ENCODE results near the gene UBAC2. TPM values are rescaled to one million over a fixed set of nuclear protein-coding genes. Genes with fewer than 3 reads are reported as not detected.
A peak's percentile ranks its signal among the peaks of the same experiment; 100 is the strongest.

Gene UBAC2
- polyA plus RNA-seq, 6 donors from 2014 or later: 107 to 132 (median 115) TPM

DNA sequence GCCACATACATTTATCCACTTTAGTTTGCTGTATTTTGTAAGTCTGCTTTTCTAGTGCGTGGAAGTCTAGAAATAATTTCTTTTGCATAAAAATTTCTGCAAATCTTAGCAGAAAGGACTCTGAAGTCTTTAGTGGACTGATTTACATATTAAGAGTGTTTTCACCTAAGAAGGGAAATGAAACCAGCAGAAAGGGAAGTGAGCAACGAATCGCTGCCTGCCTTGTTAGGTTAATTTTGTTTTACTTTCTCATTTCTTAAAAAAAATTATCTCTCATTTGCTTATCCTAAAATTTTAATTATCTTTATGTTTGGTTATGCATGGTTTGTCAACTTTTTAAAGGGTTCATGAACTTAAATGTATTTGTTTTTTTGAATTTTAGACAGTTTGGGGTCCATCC is 58.3 kb downstream of the UBAC2 start:
- H3K9me3 Mint-ChIP-seq: no peaks in the 10 kb centered on the region
- H3K4me3 Mint-ChIP-seq: peak overlapping the region; percentile 81 to 99 (median 98)
- peak; percentile 78 for DNase-seq
- ATAC-seq (ENCODE audit: low read depth in 2 of 2): peak; percentile 74 to 79
- peak overlapping the region; percentile 94 to 99 (median 98) for H3K27ac Mint-ChIP-seq
- peaks cover 64 to 75% (median 72%) of the 10 kb centered on the region in 3 donors for H3K4me1 Mint-ChIP-seq
- no peaks in the 10 kb centered on the region for H3K27me3 Mint-ChIP-seq
- peaks cover 11 to 26% of the 10 kb centered on the region in 2 donors for H3K36me3 Mint-ChIP-seq

DNA sequence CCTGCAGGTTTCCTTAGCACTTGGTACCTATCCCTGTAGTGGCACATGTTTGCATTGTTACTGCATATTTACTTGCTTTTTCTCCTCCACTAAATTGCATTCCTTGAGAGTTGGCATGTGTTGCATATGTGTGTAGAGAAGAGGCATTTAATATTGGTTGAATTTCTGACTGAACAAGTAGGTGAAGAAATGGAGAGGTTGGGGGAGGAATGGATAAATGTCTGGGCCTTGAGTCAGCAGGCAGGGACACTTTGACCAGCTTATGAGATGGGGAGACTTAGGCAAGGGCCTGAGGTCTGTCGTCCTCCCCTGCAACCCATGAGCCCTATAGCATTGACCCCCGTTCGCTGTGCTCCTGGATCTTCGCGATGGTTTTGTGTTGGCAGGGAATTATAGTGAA is 59.6 kb downstream of the UBAC2 start:
- no peak for DNase-seq
- peak overlapping the region; percentile 89 to 99 (median 96) for H3K27ac Mint-ChIP-seq
- no peak for ATAC-seq (ENCODE audit: low read depth in 2 of 2)
- H3K36me3 Mint-ChIP-seq: peaks cover 3 to 15% of the 10 kb centered on the region in 2 donors
- H3K4me1 Mint-ChIP-seq: peaks cover 66 to 78% (median 72%) of the 10 kb centered on the region in 3 donors
- H3K9me3 Mint-ChIP-seq: no peaks in the 10 kb centered on the region
- peak overlapping the region in 7 of 8 donors; percentile 76 to 99 (median 98) for H3K4me3 Mint-ChIP-seq
- no peaks in the 10 kb centered on the region for H3K27me3 Mint-ChIP-seq

DNA sequence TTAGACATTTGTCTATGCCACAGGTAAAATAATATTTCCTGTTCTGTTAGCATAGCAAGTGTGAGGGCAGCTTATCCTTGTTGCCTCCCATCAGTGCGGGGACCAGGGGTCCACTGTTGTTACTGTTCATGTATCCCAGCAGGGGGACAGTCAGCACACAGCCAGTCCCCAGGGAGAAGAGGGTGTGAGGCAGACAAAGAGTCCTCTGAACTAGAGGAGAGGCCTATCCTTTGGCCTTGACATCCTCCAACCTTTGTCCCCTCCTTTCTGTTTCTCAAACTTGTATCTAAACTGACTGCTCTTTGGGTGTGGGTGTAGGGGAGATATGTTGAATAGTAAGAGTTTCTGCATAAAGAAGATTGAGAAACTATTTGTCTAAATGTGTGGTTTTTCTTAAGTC is 60.4 kb downstream of the UBAC2 start:
- peaks cover 68 to 78% (median 74%) of the 10 kb centered on the region in 3 donors for H3K4me1 Mint-ChIP-seq

DNA sequence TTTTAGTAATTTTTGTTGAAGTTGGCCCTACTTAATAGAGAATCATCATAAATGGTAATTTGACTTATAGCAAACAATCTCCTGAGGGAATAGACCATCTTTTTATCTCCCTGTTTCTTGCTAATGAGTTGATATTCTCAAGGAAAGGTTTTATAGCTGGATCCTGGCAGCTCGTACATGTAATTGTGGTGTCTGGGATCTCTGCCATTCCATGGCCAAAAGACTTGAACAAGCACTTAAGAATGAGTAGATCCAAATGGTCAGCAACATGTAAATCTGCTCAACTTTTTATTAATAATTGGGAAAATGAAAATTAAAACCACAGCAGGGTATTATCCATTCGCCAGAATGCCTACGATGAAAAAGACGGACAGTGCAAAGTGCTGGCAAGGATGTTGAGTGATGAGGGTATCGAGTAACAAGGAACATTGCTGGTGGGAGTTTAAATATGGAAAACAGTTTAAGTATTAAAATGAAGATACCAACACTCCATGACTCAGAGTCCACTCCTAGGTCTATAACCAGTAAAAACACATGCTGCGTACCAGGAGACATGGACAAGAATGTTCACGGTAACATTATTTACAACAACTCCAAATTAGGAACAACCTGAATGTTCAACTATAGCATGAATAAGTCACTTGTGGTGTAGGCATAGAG is 62.6 kb downstream of the UBAC2 start:
- Mint-ChIP-seq H3K9me3 (no peaks in the 10 kb centered on the region), H3K27ac (peak overlapping the region in 5 of 6 donors; percentile 71 to 92 (median 82)), H3K36me3 (peaks cover 0 to 8% of the 10 kb centered on the region in 2 donors), H3K27me3 (no peaks in the 10 kb centered on the region), H3K4me3 (peak overlapping the region in 4 of 8 donors; percentile 12 to 69 (median 49)), H3K4me1 (peaks cover 58 to 75% (median 70%) of the 10 kb centered on the region in 3 donors)
- DNase-seq (no peak), ATAC-seq (ENCODE audit: low read depth in 2 of 2) (no peak)

More for the DNA sequence above, 60.4 kb downstream of the UBAC2 start:
- H3K9me3 Mint-ChIP-seq: no peaks in the 10 kb centered on the region
- H3K27ac Mint-ChIP-seq: peak overlapping the region; percentile 88 to 99 (median 94)
- peaks cover 0 to 11% of the 10 kb centered on the region in 2 donors for H3K36me3 Mint-ChIP-seq
- no peaks in the 10 kb centered on the region for H3K27me3 Mint-ChIP-seq
- peak overlapping the region in 7 of 8 donors; percentile 2 to 97 (median 31) for H3K4me3 Mint-ChIP-seq
- DNase-seq: no peak
- ATAC-seq (ENCODE audit: low read depth in 2 of 2): no peak

DNA sequence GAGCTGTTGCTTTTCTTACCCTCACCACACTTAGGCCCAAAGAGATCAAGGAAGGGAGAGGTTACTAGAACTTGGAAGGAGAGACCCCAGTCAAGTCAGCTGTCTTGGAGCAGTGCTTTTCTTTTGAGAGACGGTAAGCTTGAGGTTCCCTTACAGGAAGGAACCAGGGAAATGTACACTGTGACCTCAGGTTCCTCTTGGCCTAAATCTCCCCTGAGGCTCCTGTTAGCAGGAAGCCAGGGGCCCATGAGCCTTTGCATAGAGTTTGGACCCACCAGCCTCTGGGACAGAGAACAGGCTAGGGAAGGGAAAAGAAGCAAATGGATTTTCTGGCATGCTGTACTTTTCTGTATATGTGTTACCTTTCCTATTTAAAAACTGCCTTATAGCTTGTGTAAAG is 63.4 kb downstream of the UBAC2 start:
- peaks cover 0 to 6% of the 10 kb centered on the region in 2 donors for H3K36me3 Mint-ChIP-seq
- H3K9me3 Mint-ChIP-seq: no peaks in the 10 kb centered on the region
- peak overlapping the region; percentile 2 to 83 (median 56) for H3K4me3 Mint-ChIP-seq
- H3K27me3 Mint-ChIP-seq: no peaks in the 10 kb centered on the region
- ATAC-seq (ENCODE audit: low read depth in 2 of 2) (peak; percentile 66 to 72), DNase-seq (peak; percentile 44)
- peak overlapping the region; percentile 55 to 92 (median 82) for H3K27ac Mint-ChIP-seq
- H3K4me1 Mint-ChIP-seq: peaks cover 57 to 73% (median 63%) of the 10 kb centered on the region in 3 donors

DNA sequence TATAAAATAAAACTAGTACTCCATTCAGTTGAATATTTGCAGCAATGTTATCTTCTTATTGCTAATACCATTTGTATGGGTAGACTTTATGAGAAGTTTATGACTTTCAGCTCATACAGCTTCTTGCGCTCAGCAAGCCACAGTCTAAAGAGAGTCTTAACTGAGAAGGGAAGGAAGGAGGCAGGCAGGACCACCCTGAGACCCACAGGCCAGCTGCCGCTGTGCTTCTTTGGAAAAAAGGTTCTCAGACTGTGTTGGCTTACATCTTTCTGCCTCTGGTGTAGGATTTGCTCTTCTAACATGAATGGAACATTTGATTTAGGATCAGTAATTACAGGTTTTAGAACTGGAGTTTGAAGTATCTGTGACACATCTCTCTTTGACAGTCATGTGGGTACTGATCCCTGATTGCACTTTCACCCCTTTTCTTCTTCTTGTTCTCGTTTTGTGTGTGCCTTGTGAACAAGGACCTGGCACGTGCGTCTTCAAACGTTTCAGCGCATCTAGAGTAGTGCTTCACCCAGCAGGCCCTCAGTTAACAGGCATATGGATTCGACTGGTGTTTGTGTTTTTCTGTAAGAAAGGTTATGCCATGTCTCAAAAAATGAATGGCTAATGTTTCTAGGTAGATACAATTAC is 64.6 kb downstream of the UBAC2 start:
- no peaks in the 10 kb centered on the region for H3K27me3 Mint-ChIP-seq
- H3K4me3 Mint-ChIP-seq: peak overlapping the region in 3 of 8 donors; percentile 1 to 40 (median 30)
- DNase-seq (no peak), ATAC-seq (ENCODE audit: low read depth in 2 of 2) (no peak)
- peaks cover 0 to 2% of the 10 kb centered on the region in 2 donors for H3K36me3 Mint-ChIP-seq
- H3K27ac Mint-ChIP-seq: peak overlapping the region; percentile 33 to 91 (median 83)
- H3K4me1 Mint-ChIP-seq: peaks cover 53 to 68% (median 56%) of the 10 kb centered on the region in 3 donors
- H3K9me3 Mint-ChIP-seq: no peaks in the 10 kb centered on the region

DNA sequence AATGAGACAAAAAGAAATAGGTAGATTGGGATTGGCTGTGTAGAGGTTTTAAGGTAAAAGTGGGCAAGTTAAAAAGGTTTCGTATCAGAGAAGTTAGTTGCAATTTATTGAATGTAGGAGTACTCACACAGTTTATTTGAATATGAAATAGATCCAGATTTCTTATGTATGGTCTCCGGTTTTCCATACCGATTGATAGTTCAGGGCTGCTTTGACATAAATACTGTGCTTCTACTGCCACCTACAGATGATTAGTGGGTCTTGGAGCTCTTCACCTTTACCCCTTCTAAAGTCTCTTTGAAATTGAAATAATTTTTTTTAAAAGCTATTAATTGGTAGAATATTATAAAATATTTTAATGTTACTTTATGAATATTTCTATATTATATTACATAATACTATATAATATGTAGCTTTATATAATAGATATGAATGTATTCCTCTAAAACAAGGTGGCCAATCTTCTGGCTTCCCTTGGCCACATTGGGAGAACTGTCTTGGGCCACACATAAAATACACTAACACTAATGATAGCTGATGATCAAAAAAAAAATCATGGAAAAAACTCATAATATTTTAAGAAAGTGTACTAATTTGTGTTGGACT is 65.3 kb downstream of the UBAC2 start:
- DNase-seq (no peak), ATAC-seq (ENCODE audit: low read depth in 2 of 2) (peak; percentile 37 to 48)
- Mint-ChIP-seq H3K36me3 (no peaks in the 10 kb centered on the region), H3K4me3 (peak overlapping the region in 3 of 8 donors; percentile 30 to 41 (median 40)), H3K27me3 (no peaks in the 10 kb centered on the region), H3K9me3 (no peaks in the 10 kb centered on the region), H3K27ac (peak overlapping the region; percentile 33 to 91 (median 83)), H3K4me1 (peaks cover 53 to 68% (median 60%) of the 10 kb centered on the region in 3 donors)

DNA sequence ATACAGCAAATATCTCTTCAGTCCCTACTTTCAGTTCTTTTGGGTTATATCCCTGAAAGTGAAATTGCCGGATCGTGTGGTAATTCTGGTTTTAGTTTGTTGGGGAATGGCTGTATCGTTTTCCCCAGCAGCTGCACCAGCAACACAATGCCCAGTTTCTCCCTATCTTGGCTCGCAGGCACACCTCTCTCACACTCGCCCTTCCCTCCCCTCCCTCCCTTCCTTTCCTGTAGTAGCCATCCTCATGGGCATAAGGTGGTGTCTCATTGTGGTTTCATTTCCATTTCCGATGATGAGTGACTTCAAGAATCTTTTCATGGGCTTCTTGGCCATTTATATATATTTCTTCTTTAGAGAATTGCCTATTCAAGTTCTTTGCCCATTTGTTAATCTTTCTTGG is 66.2 kb downstream of the UBAC2 start:
- ATAC-seq (ENCODE audit: low read depth in 2 of 2): no peak
- H3K27me3 Mint-ChIP-seq: no peaks in the 10 kb centered on the region
- peak overlapping the region in 1 of 6 donors; percentile 66 for H3K27ac Mint-ChIP-seq
- H3K9me3 Mint-ChIP-seq: peaks cover 0 to 2% (median 0%) of the 10 kb centered on the region in 7 donors
- no peak overlapping the region for H3K4me3 Mint-ChIP-seq
- H3K36me3 Mint-ChIP-seq: no peaks in the 10 kb centered on the region
- peaks cover 53 to 68% (median 57%) of the 10 kb centered on the region in 3 donors for H3K4me1 Mint-ChIP-seq
- no peak for DNase-seq

DNA sequence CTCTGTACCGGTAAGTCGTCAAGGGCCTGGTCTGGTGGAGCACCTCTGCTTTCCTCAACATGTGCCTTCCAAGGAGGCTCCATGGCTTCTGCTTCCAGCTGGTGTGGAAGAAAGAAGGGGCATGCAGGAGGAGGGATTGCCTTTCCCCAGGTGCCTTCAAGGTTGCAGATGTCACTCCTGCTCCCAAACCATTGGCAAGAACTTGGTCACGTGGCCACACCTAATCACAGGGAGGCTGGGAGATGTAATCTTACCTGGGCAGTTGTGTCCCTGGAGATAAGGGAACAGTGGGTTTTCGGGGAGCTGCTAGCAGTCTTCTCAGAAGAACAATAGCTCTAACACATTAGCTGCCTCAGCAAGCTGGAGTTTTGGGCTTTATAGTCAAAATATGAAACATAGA is 67.3 kb downstream of the UBAC2 start:
- Mint-ChIP-seq H3K4me1 (peaks cover 55 to 67% (median 55%) of the 10 kb centered on the region in 3 donors), H3K4me3 (no peak overlapping the region), H3K9me3 (peaks cover 0 to 13% (median 0%) of the 10 kb centered on the region in 7 donors), H3K27ac (peak overlapping the region in 1 of 6 donors; percentile 15), H3K36me3 (peaks cover 0 to 11% of the 10 kb centered on the region in 2 donors), H3K27me3 (no peaks in the 10 kb centered on the region)
- DNase-seq: no peak
- no peak for ATAC-seq (ENCODE audit: low read depth in 2 of 2)

DNA sequence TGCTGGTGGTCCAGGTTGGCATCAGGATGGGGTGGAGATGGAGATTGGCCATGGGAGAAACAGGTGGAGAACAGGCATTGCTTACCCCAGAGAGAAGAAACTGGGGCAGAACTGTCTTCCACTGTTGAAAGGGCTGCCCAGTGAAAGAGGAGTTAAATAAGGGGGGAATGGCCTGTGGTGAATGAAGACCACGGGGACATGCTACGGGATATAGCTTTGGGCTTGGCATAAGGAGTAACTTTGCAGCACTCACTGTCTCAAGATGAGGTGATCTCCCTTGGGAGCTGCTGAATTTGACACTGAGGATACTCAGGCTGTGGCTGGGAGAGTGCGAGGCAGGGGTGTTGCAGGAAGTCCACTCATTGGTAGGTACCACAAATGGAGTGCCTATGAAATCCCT is 68.2 kb downstream of the UBAC2 start:
- peak overlapping the region in 5 of 6 donors; percentile 10 to 90 (median 18) for H3K27ac Mint-ChIP-seq
- H3K27me3 Mint-ChIP-seq: no peaks in the 10 kb centered on the region
- H3K36me3 Mint-ChIP-seq: peaks cover 0 to 13% of the 10 kb centered on the region in 2 donors
- ATAC-seq (ENCODE audit: low read depth in 2 of 2) (no peak), DNase-seq (no peak)
- H3K9me3 Mint-ChIP-seq: peaks cover 0 to 14% (median 0%) of the 10 kb centered on the region in 7 donors
- H3K4me1 Mint-ChIP-seq: peaks cover 54 to 63% (median 55%) of the 10 kb centered on the region in 3 donors
- H3K4me3 Mint-ChIP-seq: no peak overlapping the region

DNA sequence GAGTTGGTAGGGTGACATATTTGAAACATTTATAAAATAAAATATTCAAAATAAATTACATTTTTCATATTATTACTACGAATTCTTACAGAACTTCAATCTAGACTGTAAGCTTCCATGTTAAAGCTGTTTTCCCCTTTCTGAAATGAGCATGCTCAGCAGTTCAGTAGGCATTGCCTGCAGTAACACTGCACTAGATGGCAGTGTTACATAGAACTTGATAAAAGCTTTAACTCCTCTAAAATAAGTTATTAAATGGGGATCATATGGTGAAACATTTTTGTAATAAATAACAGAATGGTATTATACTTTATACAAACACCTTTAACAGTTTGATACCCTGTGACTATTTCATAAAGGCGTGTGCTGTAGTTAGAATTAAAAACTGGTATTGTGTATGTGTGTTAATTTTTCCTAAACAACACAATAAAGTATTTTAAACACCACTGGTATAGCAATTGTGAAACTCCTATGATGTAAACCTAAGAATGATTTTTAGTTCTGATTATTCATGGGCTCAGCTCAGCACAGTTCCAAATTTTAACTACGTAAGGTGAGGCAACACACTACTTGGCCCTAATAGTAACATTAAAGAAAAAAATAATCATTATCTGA is 69.1 kb downstream of the UBAC2 start:
- H3K27me3 Mint-ChIP-seq: no peaks in the 10 kb centered on the region
- peak overlapping the region in 3 of 8 donors; percentile 6 to 80 (median 63) for H3K4me3 Mint-ChIP-seq
- peaks cover 0 to 13% of the 10 kb centered on the region in 2 donors for H3K36me3 Mint-ChIP-seq
- peaks cover 51 to 61% (median 55%) of the 10 kb centered on the region in 3 donors for H3K4me1 Mint-ChIP-seq
- DNase-seq (peak; percentile 47), ATAC-seq (ENCODE audit: low read depth in 2 of 2) (peak; percentile 75)
- peak overlapping the region; percentile 90 to 97 (median 96) for H3K27ac Mint-ChIP-seq
- peaks cover 0 to 14% (median 0%) of the 10 kb centered on the region in 7 donors for H3K9me3 Mint-ChIP-seq

DNA sequence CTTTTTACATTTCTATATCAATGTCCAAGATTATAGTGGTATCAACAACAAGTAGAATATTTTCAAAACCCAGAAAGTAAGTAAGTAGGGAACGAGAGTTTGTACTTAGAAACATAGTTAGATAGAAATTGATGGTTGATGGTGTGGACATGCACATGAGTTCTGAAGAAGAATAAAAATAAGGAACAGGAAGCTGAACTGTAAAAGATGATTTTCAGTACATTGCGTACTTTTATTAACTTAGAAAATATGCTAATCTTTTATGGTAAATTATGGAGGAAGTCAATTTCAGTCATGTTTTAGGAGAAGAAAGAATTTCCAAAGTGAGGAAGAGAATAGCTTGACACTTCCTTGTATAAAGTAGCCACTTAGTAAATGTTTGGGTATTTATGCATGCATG is 69.9 kb downstream of the UBAC2 start:
- peaks cover 0 to 14% (median 0%) of the 10 kb centered on the region in 7 donors for H3K9me3 Mint-ChIP-seq
- peak overlapping the region; percentile 40 to 85 (median 74) for H3K4me3 Mint-ChIP-seq
- peak overlapping the region; percentile 90 to 97 (median 96) for H3K27ac Mint-ChIP-seq
- no peak for DNase-seq
- peak; percentile 43 to 53 for ATAC-seq (ENCODE audit: low read depth in 2 of 2)
- peaks cover 53 to 60% (median 56%) of the 10 kb centered on the region in 3 donors for H3K4me1 Mint-ChIP-seq
- H3K36me3 Mint-ChIP-seq: peaks cover 0 to 20% of the 10 kb centered on the region in 2 donors
- no peaks in the 10 kb centered on the region for H3K27me3 Mint-ChIP-seq

DNA sequence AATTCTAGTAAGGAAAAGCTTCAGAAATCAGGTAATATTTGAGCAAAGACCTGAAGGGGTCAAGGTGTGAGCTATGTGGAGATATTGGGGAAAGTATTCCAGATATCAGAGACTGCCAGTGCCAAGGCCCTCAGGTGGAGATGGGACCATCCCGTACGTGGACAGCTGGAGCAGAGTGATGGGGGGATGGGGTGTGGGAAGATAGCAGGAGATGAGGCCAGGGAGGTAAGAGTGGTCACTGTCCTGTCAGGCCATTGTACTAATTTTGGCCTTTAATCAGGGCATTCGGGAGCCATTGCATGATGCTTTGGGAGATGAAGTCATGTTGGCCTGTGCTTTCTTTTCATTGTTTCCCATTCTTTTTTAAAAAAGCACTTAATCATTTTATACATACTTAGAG is 70.6 kb downstream of the UBAC2 start:
- Mint-ChIP-seq H3K4me1 (peaks cover 55 to 64% (median 59%) of the 10 kb centered on the region in 3 donors), H3K36me3 (peaks cover 0 to 24% of the 10 kb centered on the region in 2 donors), H3K27ac (peak overlapping the region; percentile 90 to 97 (median 96)), H3K9me3 (peaks cover 0 to 14% (median 0%) of the 10 kb centered on the region in 7 donors), H3K4me3 (peak overlapping the region; percentile 40 to 85 (median 74)), H3K27me3 (no peaks in the 10 kb centered on the region)
- ATAC-seq (ENCODE audit: low read depth in 2 of 2): no peak
- no peak for DNase-seq

Data from naive B cell (primary cell).